Thoracic aorta (tissue), 2 donors: ENCODE results near the gene SMAD6. TPM values are rescaled to one million over a fixed set of nuclear protein-coding genes. Genes with fewer than 3 reads are reported as not detected.
"Not testable (repeated sequence)": the region's sequence is repeated elsewhere in the genome, so short reads cannot be mapped to it uniquely, and the experiment has no call there.

Experiments
- ATAC-seq: fragments of 150-250 bp; one replicate; pipeline ENCODE4 v1.8.0; 2017; ENCODE audit warnings: low read depth; ENCODE audit not compliant: insufficient number of reproducible peaks, low FRiP score
- DNase-seq: peaks from one replicate; pipeline ENCODE4 v3.0.0-alpha.2; 2020; ENCODE audit warnings: low spot score
- H3K27ac ChIP-seq, 2 donors: fragments of 200-600 bp; sonication (generic); 1 replicate in 1 of 2; 2 replicates in 1 of 2; pipeline ENCODE4 v1.5.1; 2016; ENCODE audit warnings: mild to moderate bottlenecking in 2 of 2, moderate library complexity in 2 of 2
- H3K27me3 ChIP-seq: fragments of 200-600 bp; sonication (generic); replicated peaks from 2 replicates; pipeline ENCODE4 v1.6.0; 2016; ENCODE audit warnings: mild to moderate bottlenecking; ENCODE audit not compliant: insufficient read depth
- H3K36me3 ChIP-seq: fragments of 200-600 bp; sonication (generic); one replicate; pipeline ENCODE4 v1.5.1; 2016
- H3K4me1 ChIP-seq, 2 donors: fragments of 200-600 bp; sonication (generic); 1 replicate in 1 of 2; 2 replicates in 1 of 2; pipeline versions ENCODE4 v1.5.1 to v1.6.0; 2016; ENCODE audit warnings: low read depth in 2 of 2, mild to moderate bottlenecking in 1 of 2; ENCODE audit not compliant: control insufficient read depth in 1 of 2
- H3K4me3 ChIP-seq: fragments of 200-600 bp; sonication (generic); 2 replicates; pipeline ENCODE4 v1.5.1; 2016; ENCODE audit warnings: mild to moderate bottlenecking
- H3K9me3 ChIP-seq: fragments of 200-600 bp; sonication (generic); 2 replicates; pipeline ENCODE4 v1.5.1; 2016
- total RNA-seq, 2 donors: library from RNA; depleted of rRNA; stranded (reverse); fragments of >200 nt; gene quantifications; one replicate each; pipeline versions ENCODE4 v1.1.0 to v1.2.3, GENCODE V29; 2016
- TF ChIP-seq, protein P1 (sequence below): fragments of 200-600 bp; sonication (generic); IDR thresholded peaks from one replicate; pipeline ENCODE4 v1.5.1; 2019; ENCODE audit warnings: antibody characterized with exemption

SMAD6 gene
- total RNA-seq, 2 donors from 2014 or later, result 73.3 to 113 TPM

DNA sequence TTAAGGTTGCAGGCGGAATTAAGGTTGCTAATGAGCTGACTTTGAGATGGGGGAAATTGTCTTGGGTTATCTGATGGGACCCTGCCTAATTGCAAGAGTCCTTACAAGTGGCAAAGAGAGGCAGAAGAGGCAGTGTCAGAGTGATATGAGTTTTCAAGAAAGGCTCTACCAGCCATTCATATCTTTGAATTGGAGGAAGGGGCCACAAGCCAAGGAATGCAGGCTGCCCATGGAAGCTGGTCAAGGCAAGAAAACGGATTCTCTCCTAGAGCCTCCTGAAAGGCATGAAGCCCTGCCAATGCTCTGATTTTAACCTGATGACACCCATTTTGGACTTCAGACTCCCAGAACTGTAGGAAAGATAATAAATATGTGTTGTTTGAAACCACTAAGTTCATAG is 20.6 kb upstream of the SMAD6 start:
- H3K4me1 ChIP-seq, result no peaks in the 10 kb centered on the region
- H3K36me3 ChIP-seq, result no peaks in the 10 kb centered on the region
- ATAC-seq, result no peak

DNA sequence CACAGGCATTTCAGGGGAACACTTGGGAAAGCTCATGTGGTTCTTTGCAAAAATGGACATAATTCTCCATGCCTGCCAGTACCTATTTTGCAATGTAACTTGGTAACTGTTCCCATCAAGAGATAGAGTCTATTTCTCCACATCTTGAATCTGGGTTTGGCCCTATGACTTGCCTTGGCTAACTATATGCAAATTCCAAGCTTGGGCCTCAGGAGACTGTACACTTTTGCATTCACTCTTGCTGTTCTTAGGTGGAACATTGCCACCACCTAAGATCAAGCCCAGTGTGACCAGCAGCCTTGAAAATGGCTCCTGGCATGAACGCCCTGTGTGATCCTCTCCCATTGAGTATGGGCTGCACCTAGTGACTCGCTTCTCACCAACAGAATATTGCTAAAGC is 19.8 kb upstream of the SMAD6 start:
- H3K36me3 ChIP-seq, result no peaks in the 10 kb centered on the region
- H3K9me3 ChIP-seq, result peaks cover 2% of the 10 kb centered on the region
- no peaks in the 10 kb centered on the region for H3K4me1 ChIP-seq
- H3K27ac ChIP-seq, result no peak overlapping the region
- no peak for DNase-seq
- ATAC-seq, result no peak
- no peak overlapping the region for H3K4me3 ChIP-seq
- TF ChIP-seq, protein P1, sequence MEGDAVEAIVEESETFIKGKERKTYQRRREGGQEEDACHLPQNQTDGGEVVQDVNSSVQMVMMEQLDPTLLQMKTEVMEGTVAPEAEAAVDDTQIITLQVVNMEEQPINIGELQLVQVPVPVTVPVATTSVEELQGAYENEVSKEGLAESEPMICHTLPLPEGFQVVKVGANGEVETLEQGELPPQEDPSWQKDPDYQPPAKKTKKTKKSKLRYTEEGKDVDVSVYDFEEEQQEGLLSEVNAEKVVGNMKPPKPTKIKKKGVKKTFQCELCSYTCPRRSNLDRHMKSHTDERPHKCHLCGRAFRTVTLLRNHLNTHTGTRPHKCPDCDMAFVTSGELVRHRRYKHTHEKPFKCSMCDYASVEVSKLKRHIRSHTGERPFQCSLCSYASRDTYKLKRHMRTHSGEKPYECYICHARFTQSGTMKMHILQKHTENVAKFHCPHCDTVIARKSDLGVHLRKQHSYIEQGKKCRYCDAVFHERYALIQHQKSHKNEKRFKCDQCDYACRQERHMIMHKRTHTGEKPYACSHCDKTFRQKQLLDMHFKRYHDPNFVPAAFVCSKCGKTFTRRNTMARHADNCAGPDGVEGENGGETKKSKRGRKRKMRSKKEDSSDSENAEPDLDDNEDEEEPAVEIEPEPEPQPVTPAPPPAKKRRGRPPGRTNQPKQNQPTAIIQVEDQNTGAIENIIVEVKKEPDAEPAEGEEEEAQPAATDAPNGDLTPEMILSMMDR, result no peak
- no peaks in the 10 kb centered on the region for H3K27me3 ChIP-seq

More for the DNA sequence above, 20.6 kb upstream of the SMAD6 start:
- Histone ChIP-seq H3K4me3 (no peak overlapping the region), H3K9me3 (peaks cover 2% of the 10 kb centered on the region), H3K27ac (no peak overlapping the region), H3K27me3 (no peaks in the 10 kb centered on the region)
- DNase-seq, result no peak
- TF ChIP-seq, protein P1, result no peak

DNA sequence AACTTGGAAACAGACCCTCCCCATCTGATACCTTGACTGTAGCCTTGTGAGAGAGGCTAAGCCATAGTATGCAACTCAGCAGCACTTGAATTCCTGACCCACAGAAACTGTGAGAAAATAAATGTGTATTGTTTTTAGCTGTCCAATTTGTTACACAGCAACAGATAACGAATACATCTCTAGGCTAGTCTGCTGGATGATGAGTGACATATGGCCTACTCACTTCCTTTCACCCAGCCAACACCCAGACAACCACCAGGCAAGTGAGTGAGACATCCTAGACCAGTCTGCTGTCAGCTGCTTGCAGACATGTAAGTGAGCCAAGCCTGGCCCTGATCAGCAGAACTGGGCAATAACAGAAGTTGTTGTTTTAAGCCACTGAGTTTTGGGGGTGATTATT is 19.2 kb upstream of the SMAD6 start:
- TF ChIP-seq, protein P1, result no peak
- no peak overlapping the region for H3K27ac ChIP-seq
- no peak for ATAC-seq

DNA sequence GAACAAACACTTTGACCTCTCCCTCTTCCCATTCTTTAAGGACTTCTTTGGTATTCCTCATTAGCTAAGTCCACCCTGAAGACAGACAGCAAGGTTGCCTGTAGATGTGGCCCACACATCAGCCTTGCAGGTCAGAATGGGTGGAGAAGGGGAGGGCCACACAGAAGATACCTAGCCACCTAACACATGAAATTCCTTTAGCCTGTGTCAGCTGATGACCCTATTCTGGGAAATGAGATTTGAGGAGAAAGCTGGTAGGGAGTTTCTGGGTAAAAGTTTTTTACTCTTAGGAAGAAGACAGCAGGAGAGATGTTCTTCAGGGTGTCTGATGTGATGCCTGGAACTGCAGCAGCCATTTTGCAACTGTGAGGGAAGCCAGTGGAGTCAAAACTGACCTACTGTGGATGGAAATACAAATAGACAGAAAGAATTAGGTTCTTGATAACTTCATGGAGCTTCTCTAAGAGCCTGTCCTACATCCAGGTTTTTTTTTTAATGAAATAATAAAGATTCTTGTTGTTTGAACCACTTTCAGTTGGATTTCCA is 17.8 kb upstream of the SMAD6 start:
- Histone ChIP-seq H3K27me3 (no peaks in the 10 kb centered on the region), H3K36me3 (no peaks in the 10 kb centered on the region), H3K4me1 (no peaks in the 10 kb centered on the region), H3K9me3 (peaks cover 2% of the 10 kb centered on the region), H3K27ac (no peak overlapping the region), H3K4me3 (no peak overlapping the region)
- TF ChIP-seq, protein P1, result no peak
- ATAC-seq (no peak), DNase-seq (no peak)

More for the DNA sequence above, 19.2 kb upstream of the SMAD6 start:
- Histone ChIP-seq H3K9me3 (peaks cover 2% of the 10 kb centered on the region), H3K4me1 (no peaks in the 10 kb centered on the region), H3K36me3 (no peaks in the 10 kb centered on the region), H3K4me3 (no peak overlapping the region), H3K27me3 (no peaks in the 10 kb centered on the region)
- DNase-seq, result no peak

DNA sequence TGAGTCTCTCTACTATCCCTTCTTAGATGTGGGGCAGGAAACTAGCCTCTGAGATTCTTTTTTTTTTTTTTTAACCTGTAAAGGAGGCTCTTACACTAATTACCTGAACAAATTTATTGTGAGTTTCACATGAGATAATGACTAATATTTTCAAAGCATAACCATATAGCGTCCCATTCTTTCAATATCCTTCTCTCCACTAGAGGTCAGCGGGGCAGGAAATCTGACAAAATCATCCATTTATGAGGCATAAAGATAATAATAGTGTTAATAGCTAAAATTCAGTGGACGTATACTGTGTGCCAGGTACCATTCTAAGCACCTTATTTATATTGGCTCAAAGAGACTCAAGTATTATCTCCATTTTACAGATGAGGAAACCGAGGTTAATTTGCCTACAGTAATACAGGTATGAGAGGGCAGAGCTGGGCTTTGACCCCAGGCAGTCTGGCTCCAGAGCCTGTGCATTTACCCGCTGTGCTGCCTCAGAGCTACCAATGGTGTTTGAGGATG is 16.3 kb upstream of the SMAD6 start:
- TF ChIP-seq, protein P1, result no peak

DNA sequence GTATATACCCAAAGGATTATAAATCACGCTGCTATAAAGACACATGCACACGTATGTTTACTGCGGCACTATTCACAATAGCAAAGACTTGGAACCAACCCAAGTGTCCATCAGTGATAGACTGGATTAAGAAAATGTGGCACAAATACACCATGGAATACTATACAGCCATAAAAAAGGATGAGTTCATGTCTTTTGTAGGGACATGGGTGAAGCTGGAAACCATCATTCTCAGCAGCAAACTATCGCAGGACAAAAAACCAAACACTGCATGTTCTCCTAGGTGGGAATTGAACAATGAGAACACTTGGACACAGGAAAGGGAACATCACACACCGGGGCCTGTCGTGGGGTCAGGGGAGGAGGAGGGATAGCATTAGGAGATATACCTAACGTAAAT is 11.1 kb upstream of the SMAD6 start:
- ATAC-seq, H3K4me3 ChIP-seq, H3K36me3 ChIP-seq, H3K4me1 ChIP-seq, H3K9me3 ChIP-seq, H3K27ac ChIP-seq, DNase-seq, H3K27me3 ChIP-seq: not testable (repeated sequence)

More for the DNA sequence above, 16.3 kb upstream of the SMAD6 start:
- H3K4me3 ChIP-seq, result no peak overlapping the region
- H3K27me3 ChIP-seq, result no peaks in the 10 kb centered on the region
- H3K36me3 ChIP-seq, result no peaks in the 10 kb centered on the region
- no peak for ATAC-seq
- no peaks in the 10 kb centered on the region for H3K4me1 ChIP-seq
- H3K27ac ChIP-seq, result no peak overlapping the region
- no peak for DNase-seq
- H3K9me3 ChIP-seq, result peaks cover 2% of the 10 kb centered on the region
